Activated CD4-positive, alpha-beta T cell treated with anti-CD3 and anti-CD28 coated beads, Interleukin-10, Interleukin-2, amounts not matched to agents 100 ng/mL and 50 ng/mL, durations not matched to agents 16 hours and 8 hours (primary cell): Measurements from ENCODE around the gene COQ3.

ENCODE experiments used
- DNase-seq: peaks from one replicate; pipeline ENCODE4 v3.0.0-alpha.2; 2020

Gene COQ3

DNA sequence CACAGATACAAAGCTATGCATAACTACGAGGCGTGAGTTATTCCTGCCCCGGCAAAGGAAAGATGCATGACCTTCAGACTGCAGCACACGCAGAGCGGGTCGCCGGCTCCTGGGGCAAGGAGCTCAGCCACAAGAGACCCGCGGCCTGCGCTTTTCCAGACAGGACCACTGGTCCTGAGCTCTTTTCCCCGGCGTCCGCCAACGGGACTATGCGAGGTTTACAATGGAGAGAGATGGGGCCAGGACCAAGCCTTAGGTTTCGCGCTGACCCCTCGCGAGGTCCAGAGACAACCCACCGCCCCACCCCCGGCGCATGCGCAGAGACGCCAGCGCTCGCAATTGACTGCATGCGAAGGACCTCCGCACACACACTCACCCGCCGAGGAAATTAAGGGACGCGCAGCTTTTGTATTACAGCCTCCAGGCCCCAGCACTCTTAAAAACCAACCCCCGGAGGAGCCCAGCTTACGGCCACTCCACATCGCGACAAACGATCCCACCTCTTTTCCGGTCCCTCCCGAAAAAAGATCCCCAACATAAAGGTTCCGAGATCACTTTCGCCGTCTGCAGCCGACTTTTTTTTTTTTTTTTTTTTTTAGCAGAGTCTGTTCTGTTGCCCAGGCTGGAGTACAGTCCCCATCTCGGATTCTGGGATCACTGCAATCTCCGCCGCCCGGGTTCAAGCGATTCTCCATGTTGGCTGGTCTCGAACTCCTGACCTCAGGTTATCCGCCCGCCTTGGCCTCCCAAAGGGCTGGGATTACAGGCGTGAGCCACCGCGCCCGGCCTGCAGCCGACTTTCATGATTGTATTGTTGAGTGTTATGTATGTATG lies at the start of gene COQ3:
Gene COQ3, minus strand, starts transcription at position 498 of the 834 bp plus-strand sequence. Its CDS starts 16 bp downstream, at position 482.
- DNase-seq: peak; percentile 77

GRCh38 chr6:99434702-99435530 lies 40.9 kb upstream of the COQ3 start:
- DNase-seq: peak; percentile 31

- no peak for DNase-seq
Measured at GRCh38 chr6:99432877-99433276, 38.9 kb upstream of the COQ3 start.

DNA sequence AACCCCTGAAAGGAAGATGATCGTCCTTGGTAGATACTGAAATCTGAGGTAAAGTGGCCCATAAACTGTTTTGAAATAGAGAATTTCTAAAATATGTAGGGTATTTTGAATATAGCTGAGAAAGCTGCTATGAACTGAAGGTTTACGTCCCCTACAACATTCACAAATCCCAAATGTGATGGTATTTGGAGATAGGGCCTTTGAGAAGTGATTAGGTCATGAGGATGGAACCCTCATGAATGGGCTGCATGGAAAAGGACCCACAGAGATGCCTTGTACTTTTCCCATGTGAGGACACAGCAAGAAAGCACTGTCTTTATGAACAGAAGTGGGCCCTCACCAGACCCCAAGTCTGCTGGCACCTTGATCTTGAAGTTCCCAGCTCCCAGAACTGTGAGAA lies 37.9 kb upstream of the COQ3 start:
- no peak for DNase-seq

DNA sequence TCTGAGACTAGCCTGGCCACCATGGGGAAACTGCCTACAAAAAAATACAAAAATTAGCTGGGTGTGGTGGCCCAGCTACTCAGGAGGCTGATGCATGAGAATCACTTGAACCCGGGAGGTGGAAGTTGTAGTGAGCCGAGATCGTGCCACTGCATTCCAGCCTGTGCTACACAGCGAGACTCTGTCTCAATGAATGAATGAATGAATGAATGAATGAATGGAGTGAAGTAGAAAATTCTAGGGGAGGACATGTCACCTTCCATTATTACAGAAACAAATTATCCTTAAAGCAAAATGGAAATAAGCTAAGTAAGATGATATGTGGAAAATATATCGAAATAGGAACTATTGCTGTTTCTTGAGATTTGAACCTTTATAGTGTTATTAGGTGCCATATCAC lies 34.0 kb upstream of the COQ3 start:
- no peak for DNase-seq

GRCh38 chr6:99426451-99426757 lies 32.4 kb upstream of the COQ3 start:
- no peak for DNase-seq

DNA sequence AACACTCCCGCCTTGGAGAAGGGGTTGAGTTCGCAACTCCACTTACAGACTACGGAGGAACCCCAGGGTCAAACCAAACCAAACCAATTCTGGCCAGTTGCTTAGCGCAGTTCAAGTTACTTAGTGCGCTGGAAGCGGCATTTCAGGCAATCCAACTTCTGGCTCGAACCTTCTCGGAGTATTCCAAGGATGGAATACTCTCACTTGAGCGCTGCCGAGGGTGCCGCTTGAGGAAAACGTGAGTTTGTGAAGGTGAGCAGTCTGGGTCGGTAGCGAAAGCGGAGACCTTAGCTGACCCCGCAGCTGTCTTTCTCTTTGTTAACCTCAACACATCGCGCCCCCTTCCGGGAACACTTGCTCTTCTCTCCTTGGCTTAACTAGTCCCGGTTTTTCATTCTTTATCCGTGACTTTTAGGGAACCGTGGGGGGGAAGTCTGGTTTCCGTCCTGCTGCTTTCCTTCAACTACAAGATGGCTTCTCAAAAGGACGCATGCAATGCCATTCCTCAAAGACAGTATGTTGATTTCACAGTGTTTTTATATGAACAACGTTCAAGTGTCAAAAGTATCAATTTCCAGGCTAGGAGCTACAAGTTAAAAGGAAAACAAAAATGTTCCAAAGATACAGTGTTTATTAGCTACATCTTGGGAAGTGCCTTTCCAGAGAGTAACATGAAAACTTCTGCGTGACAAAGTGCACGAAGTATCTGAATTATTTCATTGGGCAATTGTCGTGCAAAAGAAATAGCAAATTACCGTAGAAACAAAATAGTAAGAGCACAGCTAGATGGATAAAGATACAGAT lies 31.9 kb upstream of the COQ3 start:
- DNase-seq: peak; percentile 75

DNA sequence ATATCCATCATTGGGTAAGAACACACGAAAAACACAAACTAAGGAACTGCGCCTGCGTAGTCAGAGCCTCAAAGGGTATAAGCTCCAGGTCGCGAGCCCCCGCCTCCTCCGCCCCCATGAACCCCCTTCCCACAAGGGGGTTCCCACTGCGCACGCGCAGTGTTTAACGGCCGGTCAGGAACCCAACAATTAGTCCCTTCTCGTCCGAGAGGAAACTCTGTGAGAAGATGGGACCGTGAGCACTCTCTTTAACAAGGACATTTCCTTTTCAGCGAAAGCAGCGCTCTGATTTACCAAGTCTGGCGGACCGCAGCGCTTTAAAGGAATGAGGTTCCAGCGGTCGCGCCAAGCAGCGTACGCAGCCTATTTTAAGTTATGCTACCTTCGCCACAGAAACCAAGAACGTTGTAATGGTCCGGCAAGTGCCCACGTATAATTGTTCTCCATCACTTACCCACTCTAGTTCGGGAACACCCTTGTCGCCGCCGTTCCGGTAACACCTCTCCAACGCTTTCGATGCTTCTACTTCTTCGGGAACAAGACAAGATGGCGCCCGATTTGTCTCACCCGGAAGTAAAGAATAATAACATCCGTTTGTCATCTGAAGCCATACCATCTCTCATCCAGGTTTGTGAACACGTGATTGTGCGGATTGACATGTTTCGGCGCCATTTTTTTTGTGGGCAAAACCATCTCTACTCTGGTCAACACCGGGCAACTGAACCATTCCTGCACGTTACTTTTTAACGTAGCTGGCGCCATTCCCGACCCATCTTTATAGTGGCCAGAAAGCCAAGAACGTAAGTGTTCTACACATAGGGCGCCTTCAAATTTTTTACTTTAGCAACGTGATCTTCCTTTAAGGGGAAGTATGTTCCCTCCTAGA lies 31.0 kb upstream of the COQ3 start, which contains the start of gene PNISR:
Gene PNISR, minus strand, starts transcription at position 548 of the 886 bp plus-strand sequence. CDS start 10,649 bp downstream, outside the sequence.
- peak; percentile 95 for DNase-seq

DNA sequence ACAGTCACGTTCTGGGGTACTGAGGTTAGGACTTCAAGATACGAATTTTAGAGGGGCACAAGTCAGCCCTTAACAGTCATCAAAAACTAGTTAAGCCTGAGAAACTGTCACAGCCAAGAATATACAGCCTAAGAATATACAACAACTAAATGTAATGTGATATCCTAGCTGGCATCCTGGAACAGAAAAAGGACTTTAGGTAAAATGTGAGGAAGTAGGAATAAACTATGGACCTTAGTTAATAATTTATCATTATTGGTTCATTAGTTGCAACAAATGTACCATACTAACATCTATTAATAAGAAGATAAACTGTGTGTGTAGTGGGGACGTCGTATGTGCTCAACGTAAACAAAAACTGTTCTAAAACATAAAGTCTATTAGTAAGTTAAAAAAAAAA lies 30.0 kb upstream of the COQ3 start:
- no peak for DNase-seq

DNA sequence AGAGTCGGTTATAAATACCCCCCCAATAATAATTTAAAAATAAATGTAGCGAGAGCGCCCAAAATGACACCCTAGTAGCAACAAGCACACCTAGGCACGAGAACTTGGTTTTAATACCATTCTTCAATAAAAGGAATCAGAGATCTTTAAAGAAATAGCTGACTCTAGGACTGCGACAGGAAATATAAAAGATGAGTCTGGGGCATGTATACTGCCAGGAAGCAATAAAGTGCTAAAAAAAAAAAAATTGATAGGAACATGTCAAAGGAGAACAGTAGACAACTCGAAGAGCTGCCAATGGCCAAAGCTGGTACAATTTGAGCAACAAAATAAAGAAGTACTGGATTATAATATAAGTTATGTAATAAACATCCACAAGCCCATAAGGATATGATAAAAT lies 28.9 kb upstream of the COQ3 start:
- no peak for DNase-seq

GRCh38 chr6:99416892-99417767 lies 23.1 kb upstream of the COQ3 start:
- DNase-seq: peak; percentile 20

- DNase-seq: no peak
Measured at GRCh38 chr6:99416226-99416625, 22.2 kb upstream of the COQ3 start.

- DNase-seq: no peak
Measured at GRCh38 chr6:99415446-99415845, 21.5 kb upstream of the COQ3 start.

DNA sequence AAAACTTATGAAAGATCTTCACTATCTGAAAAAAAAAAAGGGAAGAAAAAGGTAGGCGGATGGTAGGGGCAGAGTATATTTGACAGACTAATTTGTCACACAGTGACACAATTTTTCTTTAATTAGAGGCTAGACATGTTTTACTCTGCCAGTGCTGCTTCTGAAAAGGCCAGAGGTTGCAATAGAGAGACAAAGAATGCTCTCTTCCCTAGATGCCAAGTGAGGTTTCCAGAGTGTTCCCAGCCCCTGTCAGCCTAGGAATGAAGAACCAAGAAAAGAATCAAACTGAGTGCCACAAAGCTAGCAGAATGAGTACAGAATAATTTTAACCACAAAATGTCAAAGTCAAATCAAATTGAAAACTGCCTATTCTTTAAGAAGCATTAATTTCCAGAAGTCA lies 18.1 kb upstream of the COQ3 start:
- no peak for DNase-seq

DNA sequence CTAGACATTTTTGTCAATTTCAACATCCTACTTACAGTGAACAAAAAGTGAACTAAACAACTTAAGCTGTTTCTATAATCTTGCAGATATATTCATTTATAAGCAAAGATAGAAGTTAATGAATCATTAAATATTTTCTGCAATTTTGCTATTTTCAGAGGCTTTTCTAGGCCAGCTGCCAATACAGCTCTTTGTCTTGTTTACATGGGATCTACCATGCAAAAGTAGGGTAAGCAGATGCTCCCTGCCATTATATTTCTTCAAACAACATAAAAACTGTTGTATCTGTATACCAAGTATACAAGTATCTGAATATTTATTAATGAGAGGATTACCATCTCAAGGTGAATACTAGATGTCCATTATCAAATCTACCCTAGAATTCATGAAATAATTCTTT lies 15.7 kb upstream of the COQ3 start:
- no peak for DNase-seq

DNA sequence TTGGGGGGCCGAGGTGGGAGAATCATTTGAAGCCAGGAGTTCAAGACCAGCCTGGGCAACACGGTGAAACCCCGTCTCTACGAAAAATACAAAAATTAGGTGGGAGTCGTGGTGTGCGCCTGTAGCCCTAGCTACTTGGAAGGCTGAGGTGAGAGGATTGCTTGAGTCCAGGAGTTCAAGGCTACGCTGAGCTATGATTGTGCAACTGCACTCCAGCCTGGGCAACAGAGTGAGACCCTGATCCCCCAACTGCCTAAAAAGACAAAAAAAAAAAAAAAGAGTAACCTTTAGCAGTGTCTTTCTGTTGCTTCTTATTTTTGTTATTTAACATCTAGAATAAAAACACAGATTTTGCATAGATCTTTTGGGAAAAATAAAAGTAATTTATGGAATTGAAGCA lies 13.1 kb upstream of the COQ3 start:
- DNase-seq: no peak

GRCh38 chr6:99402448-99402847 lies 8.5 kb upstream of the COQ3 start:
- no peak for DNase-seq

GRCh38 chr6:99397287-99397686 lies 3.3 kb upstream of the COQ3 start:
- no peak for DNase-seq

GRCh38 chr6:99393366-99393697 lies 663 bp downstream of the COQ3 start:
- DNase-seq: no peak

GRCh38 chr6:99390896-99391295 lies 3.1 kb downstream of the COQ3 start:
- DNase-seq: no peak

- DNase-seq: no peak
Measured at GRCh38 chr6:99384507-99384906, 9.5 kb downstream of the COQ3 start.
